ENCODE measurements around the gene FAU. TPM values are rescaled to one million over a fixed set of nuclear protein-coding genes. Genes with fewer than 3 reads are reported as not detected.

The FAU gene
- total RNA-seq, 1 donor from 2014 or later, result 439 TPM

DNA sequence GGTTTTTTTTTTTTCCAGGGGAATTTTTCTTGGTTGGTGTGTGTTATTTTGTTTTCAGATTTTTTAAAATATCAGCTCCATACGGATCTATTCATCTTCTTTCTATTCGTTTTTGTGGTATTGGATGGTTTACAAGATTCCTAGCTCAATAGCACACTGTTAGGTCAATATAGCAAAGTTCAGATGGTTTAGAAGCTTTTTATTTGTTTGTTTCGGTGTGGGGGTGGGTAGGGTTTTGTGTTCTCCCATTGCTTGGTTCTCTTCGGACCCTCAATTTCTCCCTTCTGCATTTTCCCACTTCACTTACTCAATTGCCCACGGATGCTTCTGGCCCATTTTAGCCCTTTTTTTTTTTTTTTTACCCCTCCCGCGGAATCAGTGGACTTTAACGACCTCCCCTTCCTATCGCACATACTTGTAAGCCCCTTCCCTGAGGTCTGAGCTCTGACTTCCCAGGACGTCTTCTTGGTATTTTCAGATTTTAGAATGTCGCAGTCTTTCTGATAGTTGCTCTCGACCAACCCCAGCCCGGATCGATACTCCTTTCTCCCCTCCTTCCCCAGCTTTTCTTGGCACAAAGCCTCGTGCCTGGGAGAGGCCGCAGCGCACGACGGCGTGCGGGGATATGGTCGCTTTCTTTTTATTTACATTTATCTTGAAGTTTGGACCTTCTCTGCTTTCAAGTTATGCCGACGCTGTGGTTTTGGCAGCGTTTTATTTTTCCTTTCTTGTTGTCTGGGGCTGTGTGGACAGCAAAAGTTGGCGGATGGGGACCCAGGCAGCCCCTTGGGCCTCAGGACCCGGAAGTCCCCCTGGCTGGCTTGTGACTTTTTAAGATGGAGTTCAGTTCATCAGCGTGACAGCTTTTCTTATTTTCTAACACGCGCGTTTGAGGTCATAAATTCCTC lies 43.7 kb upstream of the FAU start:
- H3K4me3 ChIP-seq (ENCODE audit: low read depth, low read length), result no peak overlapping the region
- H3K27me3 ChIP-seq (ENCODE audit: control insufficient read depth, insufficient read depth, low read length), result no peaks in the 10 kb centered on the region
- no peaks in the 10 kb centered on the region for H3K36me3 ChIP-seq (ENCODE audit: control insufficient read depth, insufficient read depth, low read length)
- FAIRE-seq (no peak), DNase-seq (ENCODE audit: low read depth) (no peak)
- TF ChIP-seq, protein P1, sequence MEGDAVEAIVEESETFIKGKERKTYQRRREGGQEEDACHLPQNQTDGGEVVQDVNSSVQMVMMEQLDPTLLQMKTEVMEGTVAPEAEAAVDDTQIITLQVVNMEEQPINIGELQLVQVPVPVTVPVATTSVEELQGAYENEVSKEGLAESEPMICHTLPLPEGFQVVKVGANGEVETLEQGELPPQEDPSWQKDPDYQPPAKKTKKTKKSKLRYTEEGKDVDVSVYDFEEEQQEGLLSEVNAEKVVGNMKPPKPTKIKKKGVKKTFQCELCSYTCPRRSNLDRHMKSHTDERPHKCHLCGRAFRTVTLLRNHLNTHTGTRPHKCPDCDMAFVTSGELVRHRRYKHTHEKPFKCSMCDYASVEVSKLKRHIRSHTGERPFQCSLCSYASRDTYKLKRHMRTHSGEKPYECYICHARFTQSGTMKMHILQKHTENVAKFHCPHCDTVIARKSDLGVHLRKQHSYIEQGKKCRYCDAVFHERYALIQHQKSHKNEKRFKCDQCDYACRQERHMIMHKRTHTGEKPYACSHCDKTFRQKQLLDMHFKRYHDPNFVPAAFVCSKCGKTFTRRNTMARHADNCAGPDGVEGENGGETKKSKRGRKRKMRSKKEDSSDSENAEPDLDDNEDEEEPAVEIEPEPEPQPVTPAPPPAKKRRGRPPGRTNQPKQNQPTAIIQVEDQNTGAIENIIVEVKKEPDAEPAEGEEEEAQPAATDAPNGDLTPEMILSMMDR (IDR thresholded peaks at IDR 0.05; ENCODE audit: insufficient read depth, low read length, severe bottlenecking), result no peak

DNA sequence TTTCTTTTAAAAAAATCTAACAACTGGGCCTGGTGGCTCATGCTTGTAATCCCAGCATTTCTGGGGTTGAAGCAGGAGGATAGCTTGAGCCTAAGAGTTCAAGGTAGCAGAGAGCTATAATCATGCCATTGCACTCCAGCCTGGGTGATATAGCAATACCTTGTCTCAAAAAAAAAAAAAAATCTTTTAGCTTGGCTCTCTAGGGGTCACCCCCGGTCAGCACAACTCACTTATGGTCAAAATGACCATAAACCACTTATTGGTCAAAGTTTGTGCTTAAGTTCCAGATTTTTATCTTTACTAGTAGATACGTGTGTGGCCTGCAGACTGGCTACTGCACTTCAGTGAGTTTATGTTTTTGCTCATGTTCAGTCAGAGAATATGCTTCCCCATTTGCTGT lies 41.8 kb upstream of the FAU start:
- Histone ChIP-seq H3K27me3 (ENCODE audit: control insufficient read depth, insufficient read depth, low read length) (no peaks in the 10 kb centered on the region), H3K36me3 (ENCODE audit: control insufficient read depth, insufficient read depth, low read length) (no peaks in the 10 kb centered on the region), H3K4me3 (ENCODE audit: low read depth, low read length) (no peak overlapping the region)
- DNase-seq (ENCODE audit: low read depth), result no peak
- FAIRE-seq, result no peak
- TF ChIP-seq, protein P1 (IDR thresholded peaks at IDR 0.05; ENCODE audit: insufficient read depth, low read length, severe bottlenecking), result no peak

DNA sequence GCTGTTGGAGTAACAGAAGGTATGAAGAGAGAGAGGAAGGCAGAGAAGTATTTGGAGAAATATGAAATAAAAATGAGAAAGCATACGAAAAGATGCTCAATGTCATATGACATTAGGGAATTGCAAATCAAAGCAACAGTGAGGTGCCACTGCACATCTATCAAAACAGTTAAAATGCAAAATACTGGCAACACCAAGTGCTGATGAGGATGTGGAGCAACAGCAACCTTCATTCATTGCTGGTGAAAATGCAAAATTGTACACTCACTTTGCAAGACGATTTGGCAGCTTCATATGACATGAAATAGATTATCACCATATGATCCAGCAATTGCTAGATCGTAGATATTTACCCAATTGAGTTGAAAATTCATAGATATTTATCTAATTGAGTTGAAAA lies 38.7 kb upstream of the FAU start:
- FAIRE-seq (no peak), DNase-seq (ENCODE audit: low read depth) (no peak)
- TF ChIP-seq, protein P1 (IDR thresholded peaks at IDR 0.05; ENCODE audit: insufficient read depth, low read length, severe bottlenecking), result no peak
- H3K4me3 ChIP-seq (ENCODE audit: low read depth, low read length), result no peak overlapping the region
- no peaks in the 10 kb centered on the region for H3K27me3 ChIP-seq (ENCODE audit: control insufficient read depth, insufficient read depth, low read length)
- H3K36me3 ChIP-seq (ENCODE audit: control insufficient read depth, insufficient read depth, low read length), result no peaks in the 10 kb centered on the region

DNA sequence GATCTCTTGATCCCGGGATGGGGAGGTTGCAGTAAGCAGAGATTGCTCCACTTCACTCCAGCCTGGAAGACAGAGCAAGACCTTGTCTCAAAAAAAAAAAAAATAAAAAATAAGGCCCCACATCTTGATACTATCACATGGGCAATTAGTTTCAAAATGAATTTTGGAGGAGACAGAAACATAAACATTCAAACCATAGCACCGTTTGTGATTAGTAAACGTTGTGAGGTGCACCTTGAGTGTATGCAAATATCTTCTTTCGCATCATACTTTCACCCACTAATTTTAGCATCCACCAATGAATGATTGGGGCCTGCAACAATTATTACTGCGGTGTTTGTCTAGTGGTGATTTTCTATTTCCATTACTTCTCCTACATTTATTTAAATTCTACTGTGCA lies 37.1 kb upstream of the FAU start:
- Histone ChIP-seq H3K4me3 (ENCODE audit: low read depth, low read length) (no peak overlapping the region), H3K27me3 (ENCODE audit: control insufficient read depth, insufficient read depth, low read length) (no peaks in the 10 kb centered on the region), H3K36me3 (ENCODE audit: control insufficient read depth, insufficient read depth, low read length) (no peaks in the 10 kb centered on the region)
- FAIRE-seq (no peak), DNase-seq (ENCODE audit: low read depth) (no peak)
- TF ChIP-seq, protein P1 (IDR thresholded peaks at IDR 0.05; ENCODE audit: insufficient read depth, low read length, severe bottlenecking), result no peak

DNA sequence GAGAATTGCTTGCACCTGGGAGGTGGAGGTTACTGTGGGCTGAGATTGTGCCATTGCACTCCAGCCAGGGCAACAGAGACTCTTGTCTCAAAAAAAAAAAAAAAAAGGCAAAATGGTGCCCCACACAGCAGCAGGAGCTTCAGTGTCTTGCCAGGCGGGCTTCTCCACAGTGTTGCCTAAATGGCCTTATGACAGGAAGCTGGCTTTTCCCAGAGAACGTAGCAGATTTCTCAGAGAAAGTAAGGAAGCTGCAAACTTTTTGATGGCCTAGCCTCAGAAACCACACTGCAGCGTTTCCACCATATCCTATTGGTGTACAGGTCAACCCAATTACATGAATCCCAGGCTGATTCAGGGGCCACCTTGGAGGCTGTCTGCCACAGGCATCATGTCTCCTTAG lies 35.4 kb upstream of the FAU start:
- Histone ChIP-seq H3K27me3 (ENCODE audit: control insufficient read depth, insufficient read depth, low read length) (no peaks in the 10 kb centered on the region), H3K36me3 (ENCODE audit: control insufficient read depth, insufficient read depth, low read length) (no peaks in the 10 kb centered on the region), H3K4me3 (ENCODE audit: low read depth, low read length) (no peak overlapping the region)
- DNase-seq (ENCODE audit: low read depth) (no peak), FAIRE-seq (no peak)
- TF ChIP-seq, protein P1 (IDR thresholded peaks at IDR 0.05; ENCODE audit: insufficient read depth, low read length, severe bottlenecking), result no peak

Measured in bronchial epithelial cell (primary cell).